Trophoblast cell (in vitro differentiated cells and primary cell): ENCODE measurements around the gene RHAG.
"Not testable (repeated sequence)": the region's sequence is repeated elsewhere in the genome, so short reads cannot be mapped to it uniquely, and the experiment has no call there.

ENCODE experiments used
- DNase-seq, 2 donors: peaks; one replicate each; pipeline ENCODE4 v3.0.0-alpha.2; 2016
- H2AFZ ChIP-seq: 2 replicates; pipeline ENCODE4 v1.6.1; 2013; ENCODE audit warnings: low read length, moderate library complexity, mild to moderate bottlenecking; ENCODE audit not compliant: insufficient read depth, poor library complexity
- H2AK5ac ChIP-seq: 2 replicates; pipeline ENCODE4 v1.6.1; 2013; ENCODE audit warnings: mild to moderate bottlenecking, low read length
- H2BK120ac ChIP-seq: 2 replicates; pipeline ENCODE4 v1.6.1; 2013; ENCODE audit warnings: low read length, mild to moderate bottlenecking, moderate library complexity; ENCODE audit not compliant: insufficient read depth, poor library complexity
- H2BK12ac ChIP-seq: 2 replicates; pipeline ENCODE4 v1.6.1; 2013; ENCODE audit warnings: mild to moderate bottlenecking, low read length, moderate library complexity
- H2BK5ac ChIP-seq: 2 replicates; pipeline ENCODE4 v1.6.1; 2013; ENCODE audit warnings: low read length, low read depth, moderate library complexity, mild to moderate bottlenecking; ENCODE audit not compliant: poor library complexity
- H3K14ac ChIP-seq: 2 replicates; pipeline ENCODE4 v1.6.1; 2013; ENCODE audit warnings: mild to moderate bottlenecking, low read length
- H3K18ac ChIP-seq: 2 replicates; pipeline ENCODE4 v1.6.1; 2013; ENCODE audit warnings: mild to moderate bottlenecking, low read length
- H3K23ac ChIP-seq: 2 replicates; pipeline ENCODE4 v1.6.1; 2013; ENCODE audit warnings: low read length
- H3K27ac ChIP-seq: 2 replicates; pipeline ENCODE4 v1.5.1; 2013; ENCODE audit warnings: low read depth, mild to moderate bottlenecking, inconsistent platforms, low read length, moderate library complexity
- H3K27me3 ChIP-seq: 2 replicates; pipeline ENCODE4 v1.6.1; 2013; ENCODE audit warnings: inconsistent platforms, mild to moderate bottlenecking, low read length, moderate library complexity; ENCODE audit not compliant: insufficient read depth
- H3K36me3 ChIP-seq, 2 experiments: 1 replicate in 1 of 2; 2 replicates in 1 of 2; pipeline ENCODE4 v1.6.1; 2013; ENCODE audit warnings: low read length in 2 of 2, mild to moderate bottlenecking in 2 of 2, moderate library complexity in 1 of 2; ENCODE audit not compliant: insufficient read depth in 2 of 2, control insufficient read depth in 1 of 2
- H3K4ac ChIP-seq: 2 replicates; pipeline ENCODE4 v1.6.1; 2013; ENCODE audit warnings: low read depth, mild to moderate bottlenecking, low read length, moderate library complexity
- H3K4me1 ChIP-seq, 2 experiments: 1 replicate in 1 of 2; 2 replicates in 1 of 2; pipeline ENCODE4 v1.6.1; 2013; ENCODE audit warnings: low read length in 2 of 2, mild to moderate bottlenecking in 2 of 2, moderate library complexity in 1 of 2; ENCODE audit not compliant: insufficient read depth in 2 of 2, control insufficient read depth in 1 of 2
- H3K4me2 ChIP-seq: 2 replicates; pipeline ENCODE4 v1.6.1; 2013; ENCODE audit warnings: inconsistent platforms, mild to moderate bottlenecking, low read length, moderate library complexity
- H3K4me3 ChIP-seq: 2 replicates; pipeline ENCODE4 v1.5.1; 2013; ENCODE audit warnings: mild to moderate bottlenecking, low read depth, low read length, inconsistent platforms
- H3K79me1 ChIP-seq: one replicate; pipeline ENCODE4 v1.6.1; 2013; ENCODE audit warnings: low read length
- H3K79me2 ChIP-seq: 2 replicates; pipeline ENCODE4 v1.6.1; 2013; ENCODE audit warnings: low read length, mild to moderate bottlenecking; ENCODE audit not compliant: control insufficient read depth, insufficient read depth, poor library complexity
- H3K9ac ChIP-seq: 2 replicates; pipeline ENCODE4 v1.6.1; 2013; ENCODE audit warnings: mild to moderate bottlenecking, low read length
- H3K9me3 ChIP-seq: 2 replicates; pipeline ENCODE4 v1.6.1; 2013; ENCODE audit warnings: low read depth, mild to moderate bottlenecking, control low read depth, inconsistent platforms, low read length; ENCODE audit not compliant: insufficient read depth
- H4K12ac ChIP-seq: 2 replicates; pipeline ENCODE4 v1.6.1; 2013; ENCODE audit warnings: low read depth, mild to moderate bottlenecking, low read length, moderate library complexity
- H4K8ac ChIP-seq: 2 replicates; pipeline ENCODE4 v1.6.1; 2013; ENCODE audit warnings: low read depth, mild to moderate bottlenecking, low read length, moderate library complexity
- H4K91ac ChIP-seq: one replicate; pipeline ENCODE4 v1.6.1; 2013; ENCODE audit warnings: low read depth, mild to moderate bottlenecking, low read length, moderate library complexity
- WGBS: extraction: QIAGEN DNeasy Blood & Tissue Kit; methylation state at CpG from one replicate; pipeline ENCODE4 v1.1.7; 2013; ENCODE audit warnings: missing lambda C conversion rate; ENCODE audit not compliant: insufficient read length, insufficient coverage; ENCODE audit errors: extremely low coverage; 5-methylcytosine and 5-hydroxymethylcytosine counted together

The RHAG gene

GRCh38 chr6:49666930-49667757 lies 30.5 kb upstream of the RHAG start:
- no peak overlapping the region for H3K4ac ChIP-seq
- no peak overlapping the region for H3K9ac ChIP-seq
- peak overlapping the region; percentile 76 for H2BK12ac ChIP-seq
- no peaks in the 10 kb centered on the region for H3K4me1 ChIP-seq
- H3K79me2 ChIP-seq, result no peaks in the 10 kb centered on the region
- no peak overlapping the region for H3K23ac ChIP-seq
- no peaks in the 10 kb centered on the region for H3K27me3 ChIP-seq
- H3K18ac ChIP-seq, result no peak overlapping the region
- H4K12ac ChIP-seq, result no peak overlapping the region
- no peak overlapping the region for H2AFZ ChIP-seq
- peak overlapping the region; percentile 83 for H2BK120ac ChIP-seq
- H4K91ac ChIP-seq, result peak overlapping the region; percentile 55
- 100% methylated on average over 1 of the region's 5 CpGs for WGBS
- no peak overlapping the region for H3K4me3 ChIP-seq
- no peaks in the 10 kb centered on the region for H3K36me3 ChIP-seq
- no peak overlapping the region for H4K8ac ChIP-seq
- H3K9me3 ChIP-seq, result no peaks in the 10 kb centered on the region
- H3K14ac ChIP-seq, result no peak overlapping the region
- no peak overlapping the region for H2BK5ac ChIP-seq
- H3K4me2 ChIP-seq, result no peak overlapping the region
- H3K27ac ChIP-seq, result no peak overlapping the region
- H2AK5ac ChIP-seq, result no peak overlapping the region
- H3K79me1 ChIP-seq, result no peaks in the 10 kb centered on the region
- no peak for DNase-seq

DNA sequence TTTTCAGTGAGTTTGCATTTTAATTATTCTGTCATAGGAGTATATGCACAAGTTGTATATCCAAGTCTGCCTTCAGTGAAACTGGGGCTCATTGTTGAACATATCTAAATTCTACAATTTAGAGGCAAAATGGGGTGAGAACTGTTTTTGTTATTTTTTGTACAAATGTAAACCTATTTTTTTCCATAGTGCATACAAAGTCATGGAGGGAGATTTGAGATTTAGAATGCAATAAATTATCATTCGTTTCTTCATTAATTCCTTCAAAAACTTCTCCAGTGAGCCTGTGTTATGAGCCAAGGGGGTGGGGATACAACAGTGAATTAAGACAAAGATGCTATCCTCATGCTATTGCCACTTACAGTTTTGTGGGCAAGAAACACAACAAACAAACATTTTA lies 29.8 kb upstream of the RHAG start:
- Histone ChIP-seq H2BK12ac (no peak overlapping the region), H3K27ac (no peak overlapping the region), H3K4me3 (no peak overlapping the region), H3K18ac (no peak overlapping the region), H3K4me1 (no peaks in the 10 kb centered on the region), H3K36me3 (no peaks in the 10 kb centered on the region), H3K79me2 (no peaks in the 10 kb centered on the region), H3K79me1 (no peaks in the 10 kb centered on the region), H2AFZ (no peak overlapping the region), H3K14ac (no peak overlapping the region), H3K4me2 (no peak overlapping the region), H3K9ac (no peak overlapping the region), H3K27me3 (no peaks in the 10 kb centered on the region), H4K91ac (no peak overlapping the region), H2AK5ac (no peak overlapping the region), H3K4ac (no peak overlapping the region), H3K9me3 (no peaks in the 10 kb centered on the region), H3K23ac (no peak overlapping the region), H4K12ac (no peak overlapping the region), H2BK120ac (no peak overlapping the region), H4K8ac (no peak overlapping the region), H2BK5ac (no peak overlapping the region)
- DNase-seq, result no peak
- WGBS, result no CpG with 5 or more reads among the region's 1 CpG

- H3K4me3 ChIP-seq, result no peak overlapping the region
- H3K9ac ChIP-seq, result no peak overlapping the region
- no peak overlapping the region for H2BK12ac ChIP-seq
- H3K36me3 ChIP-seq, result no peaks in the 10 kb centered on the region
- no peak for DNase-seq
- no peak overlapping the region for H3K23ac ChIP-seq
- no peaks in the 10 kb centered on the region for H3K27me3 ChIP-seq
- no peak overlapping the region for H3K4me2 ChIP-seq
- no peak overlapping the region for H4K12ac ChIP-seq
- H3K27ac ChIP-seq, result no peak overlapping the region
- H4K8ac ChIP-seq, result no peak overlapping the region
- no peaks in the 10 kb centered on the region for H3K79me1 ChIP-seq
- H4K91ac ChIP-seq, result no peak overlapping the region
- H3K4ac ChIP-seq, result no peak overlapping the region
- H2BK120ac ChIP-seq, result no peak overlapping the region
- no peak overlapping the region for H3K18ac ChIP-seq
- no CpG with 5 or more reads among the region's 3 CpGs for WGBS
- no peaks in the 10 kb centered on the region for H3K9me3 ChIP-seq
- no peaks in the 10 kb centered on the region for H3K4me1 ChIP-seq
- no peak overlapping the region for H3K14ac ChIP-seq
- no peaks in the 10 kb centered on the region for H3K79me2 ChIP-seq
- H2AK5ac ChIP-seq, result no peak overlapping the region
- H2BK5ac ChIP-seq, result no peak overlapping the region
- no peak overlapping the region for H2AFZ ChIP-seq
Measured at GRCh38 chr6:49664817-49665216, 28.2 kb upstream of the RHAG start.

- not testable (repeated sequence) for H4K12ac ChIP-seq, H3K4me3 ChIP-seq, H3K4ac ChIP-seq, H3K23ac ChIP-seq, H3K18ac ChIP-seq, H2BK120ac ChIP-seq, H3K79me2 ChIP-seq, H4K91ac ChIP-seq, H4K8ac ChIP-seq, H3K27me3 ChIP-seq, H2AK5ac ChIP-seq, H3K9me3 ChIP-seq, H3K27ac ChIP-seq, H3K36me3 ChIP-seq, H3K4me1 ChIP-seq, H2BK12ac ChIP-seq, DNase-seq, H3K4me2 ChIP-seq, H3K9ac ChIP-seq, H3K14ac ChIP-seq, H2AFZ ChIP-seq, H3K79me1 ChIP-seq, H2BK5ac ChIP-seq
- no CpG with 5 or more reads among the region's 1 CpG for WGBS
Measured at GRCh38 chr6:49664054-49664453, 27.4 kb upstream of the RHAG start.
